NCI-H1105 treated with DMSO at 0.1 percent for 48 hours (cell line): Measurements from ENCODE around the gene TRERF1.

ENCODE experiments used
- DNase-seq: peaks from one replicate; lab custom pipeline; 2025; lab: John Stamatoyannopoulos, UW

Gene TRERF1

GRCh38 chr6:42249279-42249678 is 202.4 kb downstream of the TRERF1 start:
- DNase-seq: no peak

DNA sequence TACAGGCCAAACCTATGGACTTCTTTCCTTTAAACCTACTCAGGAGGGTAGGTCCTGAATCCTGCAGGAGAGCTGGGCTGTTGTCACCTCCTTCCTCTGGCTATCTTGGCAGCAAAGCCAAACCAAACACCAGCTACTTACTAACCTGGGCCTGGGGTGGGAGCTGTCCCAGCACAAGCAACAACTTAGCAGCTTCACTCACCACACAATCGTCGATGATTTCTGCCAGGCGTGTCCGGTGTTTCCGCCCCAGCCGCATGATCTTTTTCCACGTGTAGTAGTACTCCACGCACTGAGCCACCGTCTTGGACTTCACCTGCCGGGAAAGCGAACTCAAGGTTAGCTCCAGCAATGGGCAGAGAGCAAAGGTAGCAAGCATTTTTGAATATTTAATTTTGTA is 208.7 kb downstream of the TRERF1 start:
- DNase-seq: no peak

- DNase-seq: no peak
Measured at GRCh38 chr6:42241915-42242314, 209.8 kb downstream of the TRERF1 start.

DNA sequence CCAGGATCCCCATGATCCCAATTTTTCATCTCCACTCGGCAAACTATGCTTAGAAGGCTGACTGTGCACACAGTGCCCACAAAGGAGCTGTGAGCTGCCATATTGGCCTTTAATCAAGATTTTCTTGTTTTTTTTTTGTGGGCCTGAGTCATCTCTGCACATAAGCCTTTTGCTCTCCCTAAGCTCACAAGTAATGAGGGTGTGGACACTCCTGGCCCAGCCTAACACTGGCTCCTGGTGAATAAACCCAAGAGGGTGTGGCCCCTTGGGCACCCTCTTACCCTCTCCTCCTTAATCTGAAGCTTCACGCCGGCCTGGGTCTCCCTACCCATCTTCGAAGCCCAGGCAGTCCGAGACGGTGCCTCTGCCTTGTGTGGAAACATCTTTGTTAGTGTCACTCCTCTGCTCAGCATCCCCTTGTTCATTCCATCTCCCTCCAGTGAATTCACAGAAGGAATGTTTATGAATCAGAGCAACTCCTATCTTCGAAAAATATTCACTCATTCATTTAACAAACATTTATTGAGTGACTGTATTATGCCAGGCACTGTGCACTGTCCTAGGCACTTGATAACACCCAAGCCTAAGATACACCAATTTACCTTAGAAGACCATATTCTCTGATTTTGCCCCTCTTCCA is 211.9 kb downstream of the TRERF1 start:
- DNase-seq: no peak

DNA sequence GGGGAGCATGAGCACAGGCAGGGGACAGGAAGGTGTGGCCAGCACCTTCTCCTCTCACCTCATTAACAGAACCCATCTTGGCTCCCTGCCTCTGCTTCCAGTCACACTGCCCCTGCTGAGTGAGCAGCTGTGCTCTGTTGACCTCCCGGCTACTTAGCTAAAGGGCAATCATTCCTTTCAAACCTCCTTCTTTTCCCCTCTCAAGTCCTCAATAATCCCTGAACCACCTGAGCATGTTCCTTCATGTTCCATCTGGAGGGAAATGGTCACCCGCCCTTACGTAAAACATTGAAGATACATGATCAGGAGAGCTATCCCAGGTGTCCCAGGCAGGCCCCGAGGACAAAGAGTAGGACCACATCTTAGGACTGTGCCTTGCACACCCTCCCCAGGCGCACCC is 212.4 kb downstream of the TRERF1 start:
- no peak for DNase-seq

- no peak for DNase-seq
Measured at GRCh38 chr6:42237857-42238256, 213.9 kb downstream of the TRERF1 start.

GRCh38 chr6:42236682-42237473 is 214.8 kb downstream of the TRERF1 start:
- no peak for DNase-seq

DNA sequence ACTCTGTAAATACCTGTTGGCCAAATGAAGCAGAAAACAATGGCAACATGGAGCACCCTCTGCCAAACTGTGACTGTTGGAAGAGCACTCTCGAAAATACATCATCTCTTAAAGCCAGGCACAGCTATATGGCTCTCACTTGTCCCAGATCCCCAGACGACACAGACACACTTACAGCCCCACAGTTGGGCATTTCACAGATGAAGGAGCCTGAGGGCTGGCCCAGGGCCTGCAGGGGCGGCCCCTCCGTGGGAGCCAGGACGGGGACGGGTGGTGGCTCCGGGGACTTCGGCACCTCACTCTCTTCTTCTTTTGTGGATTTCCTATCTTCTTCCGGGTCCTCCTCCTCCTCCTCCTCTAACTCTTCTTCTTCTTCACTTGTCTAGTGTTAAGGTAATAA is 215.7 kb downstream of the TRERF1 start:
- no peak for DNase-seq

GRCh38 chr6:42232035-42232434 is 219.7 kb downstream of the TRERF1 start:
- DNase-seq: no peak

GRCh38 chr6:42230345-42231321 is 221.1 kb downstream of the TRERF1 start:
- no peak for DNase-seq

DNA sequence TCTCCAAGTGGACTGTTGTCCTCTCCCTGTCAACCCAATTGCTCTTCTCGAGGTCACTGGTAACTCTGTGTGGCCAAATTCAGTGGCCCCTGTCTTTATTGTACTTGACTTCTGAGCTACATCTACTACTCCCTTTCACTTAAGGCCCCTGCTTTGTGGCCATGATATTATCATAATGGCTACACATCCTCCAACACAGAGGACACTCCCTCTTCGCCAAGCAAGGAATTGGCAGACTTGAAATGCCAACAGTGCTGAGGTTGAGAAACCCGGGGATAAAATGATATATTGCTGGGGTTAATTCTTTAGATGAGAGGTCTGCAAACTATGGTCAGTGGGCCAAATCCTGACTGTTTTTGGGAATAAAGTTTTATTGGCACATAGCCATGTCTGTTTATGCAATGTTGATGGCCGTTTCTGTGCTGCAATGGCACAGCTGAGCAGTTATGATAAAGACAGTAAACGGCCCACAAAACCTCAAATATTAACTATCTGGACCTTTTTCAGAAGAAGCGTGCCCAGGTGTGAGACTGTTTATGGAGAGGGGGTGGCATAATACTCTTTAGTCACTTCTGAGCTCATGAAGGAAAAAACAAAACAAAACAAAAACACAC is 222.1 kb downstream of the TRERF1 start:
- DNase-seq: no peak

DNA sequence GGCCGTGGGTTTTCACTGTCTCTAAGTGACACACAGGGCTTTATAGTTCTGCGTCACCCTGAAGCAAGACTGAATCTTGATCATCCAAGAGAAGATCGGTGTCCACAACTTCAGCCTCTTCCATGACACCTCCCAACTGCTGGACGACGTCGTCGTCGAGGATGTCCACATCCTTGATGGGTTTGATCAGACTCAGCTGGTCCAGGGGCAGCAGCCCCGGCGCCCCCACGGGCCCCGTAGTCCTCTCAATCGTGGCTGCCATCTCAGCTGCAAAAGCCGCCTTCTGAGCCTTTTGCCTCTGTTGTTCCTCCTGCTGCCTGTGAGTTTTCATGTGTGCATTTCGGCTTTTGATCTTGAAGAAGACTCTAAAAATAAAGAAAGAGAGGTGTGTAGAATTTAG is 223.4 kb downstream of the TRERF1 start:
- DNase-seq: no peak

- no peak for DNase-seq
Measured at GRCh38 chr6:42227173-42227850, 224.4 kb downstream of the TRERF1 start.

- no peak for DNase-seq
Measured at GRCh38 chr6:42226645-42227143, 225.0 kb downstream of the TRERF1 start.

- no peak for DNase-seq
Measured at GRCh38 chr6:42226161-42226611, 225.5 kb downstream of the TRERF1 start.

GRCh38 chr6:42225419-42225818 is 226.3 kb downstream of the TRERF1 start:
- DNase-seq: no peak

DNA sequence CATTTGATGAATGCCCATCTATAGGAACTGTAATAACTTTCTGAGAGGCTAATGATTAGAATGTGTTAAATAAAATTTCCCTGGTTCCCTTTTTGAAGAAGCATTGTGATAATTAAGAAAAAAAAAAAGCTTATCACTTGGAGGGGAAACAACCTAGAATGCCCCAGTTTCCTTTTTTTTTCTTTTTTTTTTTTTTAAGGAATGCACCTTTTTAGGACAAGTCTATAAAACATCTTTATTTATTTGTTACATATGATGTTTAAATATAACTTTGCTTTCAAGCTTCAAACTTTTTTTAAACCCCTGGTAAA is 226.7 kb downstream of the TRERF1 start:
- DNase-seq: no peak

DNA sequence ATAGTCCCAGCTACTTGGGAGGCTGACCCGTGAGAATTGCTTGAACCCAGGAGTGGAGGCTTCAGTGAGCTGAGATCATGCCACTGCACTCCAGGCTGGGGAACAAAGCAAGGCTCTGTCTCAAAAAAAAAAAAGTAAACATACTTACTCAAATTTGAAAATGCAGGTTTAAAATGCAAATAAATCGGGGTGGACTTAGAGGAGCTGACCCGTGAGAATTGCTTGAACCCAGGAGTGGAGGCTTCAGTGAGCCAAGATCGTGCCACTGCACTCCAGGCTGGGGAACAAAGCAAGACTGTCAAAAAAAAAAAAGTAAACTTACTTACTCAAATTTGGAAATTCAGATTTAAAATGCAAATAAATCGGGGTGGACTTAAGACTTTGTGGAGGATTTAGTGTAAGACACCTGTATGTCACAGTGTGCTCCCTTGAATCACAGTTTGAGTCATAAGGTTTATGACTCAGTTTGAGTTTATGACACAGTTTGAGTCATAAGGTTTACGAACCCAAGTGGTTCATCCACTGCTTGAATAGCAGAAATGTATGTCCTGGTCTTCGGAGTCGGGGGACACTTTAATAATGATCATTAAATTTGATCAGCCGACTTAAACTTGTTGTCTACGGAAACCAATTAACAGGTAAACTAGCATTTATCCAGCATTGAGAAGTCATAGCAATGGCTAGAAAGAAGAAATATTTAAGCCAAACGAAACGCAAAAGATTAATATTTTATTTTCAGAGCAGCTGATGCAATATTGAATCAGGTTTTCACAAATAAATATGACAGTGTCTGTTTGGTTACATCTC is 227.3 kb downstream of the TRERF1 start:
- no peak for DNase-seq

GRCh38 chr6:42222448-42222847 is 229.3 kb downstream of the TRERF1 start:
- no peak for DNase-seq

GRCh38 chr6:42221546-42221945 is 230.2 kb downstream of the TRERF1 start:
- no peak for DNase-seq

DNA sequence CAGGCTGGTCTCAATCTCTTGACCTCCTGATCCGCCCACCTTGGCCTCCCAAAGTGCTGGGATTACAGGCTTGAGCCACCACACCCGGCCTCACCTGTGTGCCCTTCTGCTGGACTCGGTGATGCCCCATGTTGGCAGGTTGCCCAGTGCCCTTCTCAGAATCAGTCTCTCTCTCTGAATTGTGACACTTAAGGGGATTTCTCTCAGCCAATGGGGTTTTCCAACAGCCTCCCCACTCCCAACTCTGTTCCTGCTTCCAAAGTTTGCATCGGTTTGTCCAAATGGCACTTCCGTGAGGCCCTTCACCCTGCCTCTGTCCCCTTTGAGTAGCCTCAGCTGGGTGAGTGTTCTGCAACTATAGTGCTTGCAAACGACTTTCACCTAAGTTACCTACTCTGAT is 230.9 kb downstream of the TRERF1 start:
- no peak for DNase-seq
